Stimulated activated CD8-positive, alpha-beta memory T cell treated with anti-CD3 and anti-CD28 coated beads, Interleukin-4, amount 100 ng/mL, for 24 hours (primary cell): ENCODE data around the gene AIFM3.
"Not testable (repeated sequence)": the region's sequence is repeated elsewhere in the genome, so short reads cannot be mapped to it uniquely, and the experiment has no call there.

ENCODE experiments used
- DNase-seq: peaks from one replicate; pipeline ENCODE4 v3.0.0-alpha.2; 2020; ENCODE audit warnings: low read depth

AIFM3 gene, protein sequence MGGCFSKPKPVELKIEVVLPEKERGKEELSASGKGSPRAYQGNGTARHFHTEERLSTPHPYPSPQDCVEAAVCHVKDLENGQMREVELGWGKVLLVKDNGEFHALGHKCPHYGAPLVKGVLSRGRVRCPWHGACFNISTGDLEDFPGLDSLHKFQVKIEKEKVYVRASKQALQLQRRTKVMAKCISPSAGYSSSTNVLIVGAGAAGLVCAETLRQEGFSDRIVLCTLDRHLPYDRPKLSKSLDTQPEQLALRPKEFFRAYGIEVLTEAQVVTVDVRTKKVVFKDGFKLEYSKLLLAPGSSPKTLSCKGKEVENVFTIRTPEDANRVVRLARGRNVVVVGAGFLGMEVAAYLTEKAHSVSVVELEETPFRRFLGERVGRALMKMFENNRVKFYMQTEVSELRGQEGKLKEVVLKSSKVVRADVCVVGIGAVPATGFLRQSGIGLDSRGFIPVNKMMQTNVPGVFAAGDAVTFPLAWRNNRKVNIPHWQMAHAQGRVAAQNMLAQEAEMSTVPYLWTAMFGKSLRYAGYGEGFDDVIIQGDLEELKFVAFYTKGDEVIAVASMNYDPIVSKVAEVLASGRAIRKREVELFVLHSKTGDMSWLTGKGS

DNA sequence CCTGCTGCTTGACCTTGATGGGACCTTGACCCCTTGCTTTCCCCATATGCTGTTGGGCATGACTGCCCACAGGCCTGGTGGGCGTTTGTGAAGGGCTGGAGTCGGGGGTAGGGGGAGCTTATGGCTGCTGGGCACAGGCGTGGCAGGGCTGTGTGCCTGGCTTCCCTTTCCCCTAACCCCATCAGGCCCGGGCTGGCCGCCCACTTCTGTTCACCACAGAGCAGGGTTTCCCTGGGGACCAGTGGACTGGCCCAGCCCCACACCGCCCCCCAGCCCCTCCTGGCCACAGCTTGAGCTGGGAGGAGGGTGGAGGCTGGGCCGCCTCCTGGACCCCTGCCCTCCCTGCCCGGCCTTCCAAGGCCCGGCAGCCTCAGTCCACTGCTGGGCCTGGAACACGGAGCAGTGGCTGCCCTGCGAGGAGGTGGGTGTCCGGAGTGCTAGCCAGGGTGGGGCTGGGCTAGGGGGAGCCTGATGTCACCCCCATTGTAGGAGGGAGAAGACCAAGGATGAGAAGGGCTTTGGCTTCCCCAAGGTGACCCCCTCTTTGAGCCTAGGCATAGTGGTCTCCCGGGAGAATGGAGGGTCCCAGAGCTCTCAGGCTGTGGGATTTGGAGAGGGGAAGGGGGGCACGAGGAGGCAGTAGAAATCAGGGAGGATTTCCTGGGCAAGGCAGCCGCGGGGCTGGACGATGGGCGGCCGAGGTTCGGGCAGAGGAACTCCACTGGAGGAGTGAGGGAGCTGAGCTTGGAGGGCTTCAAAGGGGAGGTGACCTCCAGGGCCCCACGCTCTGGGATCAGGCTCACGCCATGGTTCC, at the start of gene AIFM3:
Gene AIFM3 (plus strand): TSS at position 373 of the 814 bp plus-strand sequence. CDS start 690 bp downstream, outside the sequence.
- no peak for DNase-seq

DNA sequence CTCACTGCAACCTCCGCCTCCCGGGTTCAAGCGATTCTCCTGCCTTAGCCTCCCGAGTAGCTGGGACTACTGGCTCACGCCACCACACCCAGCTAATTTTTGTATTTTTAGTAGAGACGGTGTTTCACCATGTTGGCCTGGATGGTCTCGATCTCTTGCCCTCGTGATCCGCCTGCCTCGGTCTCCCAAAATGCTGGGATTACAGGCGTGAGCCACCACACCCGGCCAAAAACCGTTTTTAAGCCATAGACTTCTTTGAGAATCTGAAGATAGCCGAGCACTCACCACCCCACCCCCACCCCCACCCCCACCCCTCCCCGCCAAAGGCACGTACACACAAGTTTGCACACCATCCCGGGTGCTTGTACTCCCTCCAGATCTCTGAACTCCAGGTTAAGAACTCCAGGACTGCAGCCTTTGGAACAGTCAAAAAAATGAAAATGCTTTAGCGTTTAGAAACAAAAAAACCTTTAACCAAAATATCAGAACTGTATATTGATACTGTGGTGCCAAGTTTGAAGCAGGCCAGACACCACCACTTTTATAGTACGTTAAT, 48.3 kb upstream of the AIFM3 start:
- DNase-seq: no peak

- DNase-seq: no peak
Measured at GRCh38 chr22:20919718-20920117, 47.3 kb upstream of the AIFM3 start.

GRCh38 chr22:20920881-20921203, 46.2 kb upstream of the AIFM3 start:
- no peak for DNase-seq

- DNase-seq: no peak
Measured at GRCh38 chr22:20922141-20922751, 44.8 kb upstream of the AIFM3 start.

DNA sequence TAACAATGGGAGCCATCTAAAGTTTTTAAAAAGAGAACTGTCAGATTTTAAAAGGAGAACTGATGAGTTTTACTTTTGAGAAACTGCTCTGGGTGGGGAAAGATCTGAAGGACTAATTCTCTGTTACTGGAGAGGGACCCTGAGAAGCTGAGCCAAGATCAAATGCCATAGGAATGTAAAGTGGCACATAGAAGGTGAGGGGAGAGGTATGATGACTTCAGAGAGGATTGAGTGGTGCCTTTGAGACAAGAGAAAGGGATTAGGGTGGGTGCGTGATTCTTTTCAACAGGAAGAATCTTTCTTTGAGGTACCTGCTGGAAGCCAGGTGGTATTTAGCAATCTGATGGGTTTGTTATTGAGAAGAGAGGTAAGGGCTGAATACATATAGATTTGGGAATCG, 40.8 kb upstream of the AIFM3 start:
- DNase-seq: no peak

DNA sequence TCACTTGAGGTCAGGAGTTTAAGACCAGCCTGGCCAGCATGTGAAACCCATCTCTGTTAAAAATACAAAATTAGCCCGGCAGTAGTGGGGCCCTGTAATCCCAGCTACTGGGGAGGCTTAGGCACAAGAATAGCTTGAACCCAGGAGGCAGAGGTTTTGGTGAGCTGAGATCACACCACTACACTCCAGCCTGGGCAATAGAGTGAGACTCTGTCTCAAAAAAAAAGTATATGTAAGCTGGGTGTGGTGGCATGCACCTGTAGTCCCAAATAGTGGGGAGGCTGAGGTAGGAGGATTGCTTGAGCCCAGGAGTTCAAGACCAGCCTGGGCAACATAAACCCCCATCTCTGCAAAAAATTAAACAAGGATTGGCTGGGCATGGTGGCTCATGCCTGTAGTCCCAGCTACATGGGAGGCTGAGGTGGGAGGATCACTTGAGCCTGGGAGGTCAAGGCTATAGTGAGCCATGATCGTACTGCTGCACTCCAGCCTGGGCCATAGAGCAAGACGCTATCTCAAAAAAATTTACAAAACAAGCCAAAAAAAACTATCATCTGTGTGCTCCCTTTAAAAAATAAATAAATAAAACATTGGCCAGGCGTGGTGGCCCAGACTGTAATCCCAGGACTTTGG, 39.0 kb upstream of the AIFM3 start:
- no peak for DNase-seq

DNA sequence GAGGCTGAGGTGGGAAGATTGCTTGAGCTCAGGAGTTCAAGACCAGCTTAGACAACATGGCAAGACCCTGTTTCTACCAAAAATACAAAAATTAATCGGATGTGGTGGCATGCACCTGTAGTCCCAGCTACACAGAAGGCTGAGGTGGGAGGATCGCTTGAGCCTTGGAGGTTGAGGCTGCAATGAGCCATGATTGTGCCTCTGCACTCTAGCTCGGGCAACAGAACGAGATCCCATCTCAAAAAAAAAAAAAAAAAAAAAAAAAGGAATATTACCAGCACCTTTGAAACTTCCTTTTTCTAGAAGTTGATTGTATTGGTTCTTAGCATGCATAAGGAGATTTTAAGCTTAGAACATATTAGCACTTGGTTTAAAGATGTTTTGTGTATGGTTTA, 38.5 kb upstream of the AIFM3 start:
- no peak for DNase-seq

- no peak for DNase-seq
Measured at GRCh38 chr22:20930004-20930403, 37.1 kb upstream of the AIFM3 start.

- DNase-seq: not testable (repeated sequence)
Measured at GRCh38 chr22:20930435-20930834, 36.6 kb upstream of the AIFM3 start.

- no peak for DNase-seq
Measured at GRCh38 chr22:20931126-20931654, 35.9 kb upstream of the AIFM3 start.

DNA sequence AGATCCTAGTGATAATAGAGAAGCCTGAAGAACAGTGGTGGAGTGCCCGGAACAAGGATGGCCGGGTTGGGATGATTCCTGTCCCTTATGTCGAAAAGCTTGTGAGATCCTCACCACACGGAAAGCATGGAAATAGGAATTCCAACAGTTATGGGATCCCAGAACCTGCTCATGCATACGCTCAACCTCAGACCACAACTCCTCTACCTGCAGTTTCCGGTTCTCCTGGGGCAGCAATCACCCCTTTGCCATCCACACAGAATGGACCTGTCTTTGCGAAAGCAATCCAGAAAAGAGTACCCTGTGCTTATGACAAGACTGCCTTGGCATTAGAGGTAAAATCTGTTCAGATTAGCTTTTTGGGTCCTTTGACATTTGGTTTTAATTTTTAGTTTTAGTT, 33.1 kb upstream of the AIFM3 start:
- no peak for DNase-seq

DNA sequence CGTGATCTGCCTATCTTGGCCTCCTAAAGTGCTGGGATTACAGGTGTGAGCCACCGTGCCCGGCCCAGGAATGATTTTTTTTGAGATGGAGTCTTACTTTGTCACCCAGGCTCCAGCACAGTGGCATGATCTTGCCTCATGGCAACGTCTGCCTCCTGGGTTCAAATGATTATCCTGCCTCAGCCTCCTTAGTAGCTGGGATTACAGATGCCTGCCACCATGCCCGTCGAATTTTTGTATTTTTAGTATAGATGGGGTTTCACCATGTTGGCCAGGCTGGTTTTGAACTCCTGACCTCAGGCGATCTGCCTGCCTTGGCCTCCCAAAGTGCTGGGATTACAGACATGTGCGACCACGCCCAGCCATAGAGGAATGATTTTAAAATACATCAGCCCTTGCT, 32.0 kb upstream of the AIFM3 start:
- DNase-seq: not testable (repeated sequence)

DNA sequence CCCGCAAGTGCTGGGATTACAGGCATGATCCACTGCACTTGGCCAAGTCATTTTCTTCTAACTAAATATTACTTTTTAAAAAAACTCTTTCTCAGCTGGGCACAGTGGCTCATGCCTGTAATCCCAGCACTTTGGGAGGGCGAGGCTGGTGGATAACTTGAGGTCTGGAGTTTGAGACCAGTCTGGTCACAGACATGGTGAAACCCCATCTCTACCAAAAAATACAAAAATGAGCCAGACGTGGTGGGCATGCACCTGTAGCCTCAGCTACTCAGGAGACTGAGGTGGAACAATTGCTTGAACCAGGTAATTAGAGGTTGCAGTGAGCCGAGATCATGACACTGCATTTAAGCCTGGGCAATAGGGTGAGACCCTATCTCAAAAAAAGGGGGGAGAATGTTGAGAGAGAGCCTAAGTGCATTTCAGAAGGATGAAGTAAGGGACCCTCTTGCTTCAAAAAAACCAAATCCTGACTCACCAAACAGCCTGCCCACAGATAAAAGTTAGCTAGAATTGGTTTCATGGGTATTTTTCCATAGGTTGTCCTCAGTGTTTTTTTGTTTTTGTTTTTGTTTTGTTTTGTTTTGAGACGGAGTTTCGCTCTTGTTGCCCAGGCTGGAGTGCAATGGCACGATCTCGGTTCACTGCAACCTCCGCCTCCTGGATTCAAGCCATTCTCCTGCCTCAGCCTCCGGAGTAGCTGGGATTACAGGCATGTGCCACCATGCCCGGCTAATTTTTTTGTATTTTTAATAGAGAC, 31.1 kb upstream of the AIFM3 start:
- DNase-seq: not testable (repeated sequence)

GRCh38 chr22:20937031-20937793, 29.8 kb upstream of the AIFM3 start:
- no peak for DNase-seq

GRCh38 chr22:20937794-20938671, 29.0 kb upstream of the AIFM3 start:
- no peak for DNase-seq

DNA sequence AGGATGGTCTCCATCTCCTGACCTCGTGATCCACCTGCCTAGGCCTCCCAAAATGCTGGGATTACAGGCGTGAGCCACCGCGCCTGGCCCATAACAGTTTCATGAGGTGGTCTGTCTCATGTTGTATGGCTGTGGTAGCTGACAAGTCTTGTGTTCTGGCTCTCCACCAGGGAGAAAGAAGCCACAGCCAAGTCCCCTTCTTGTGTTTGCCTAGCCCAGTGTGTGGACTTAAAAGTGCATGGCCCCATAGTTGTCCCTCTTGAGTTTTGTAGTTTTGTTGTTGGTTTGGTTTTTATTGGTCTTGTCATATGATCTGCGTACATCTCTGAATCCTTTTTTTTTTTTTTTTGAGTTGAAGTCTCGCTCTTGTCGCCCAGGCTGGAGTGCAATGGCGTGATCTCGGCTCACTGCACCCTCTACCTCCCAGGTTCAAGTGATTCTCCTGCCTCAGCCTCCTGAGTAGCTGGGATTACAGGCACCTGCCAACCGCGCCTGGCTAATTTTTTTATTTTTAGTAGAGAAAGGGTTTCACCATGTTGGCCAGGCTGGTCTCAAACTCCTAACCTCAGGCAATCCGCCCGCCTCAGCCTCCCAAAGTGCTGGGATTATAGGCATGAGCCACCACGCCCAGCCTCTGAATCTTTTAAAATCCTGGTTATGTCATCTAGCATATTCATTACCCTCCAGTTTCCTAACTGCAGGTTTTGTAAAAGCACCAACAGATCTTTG, 27.4 kb upstream of the AIFM3 start:
- DNase-seq: not testable (repeated sequence)

- no peak for DNase-seq
Measured at GRCh38 chr22:20940186-20940651, 26.8 kb upstream of the AIFM3 start.
